ENCODE results near the gene ALAS2.
"Not testable (repeated sequence)": the region's sequence is repeated elsewhere in the genome, so short reads cannot be mapped to it uniquely, and the experiment has no call there.

The ALAS2 gene

GRCh38 chrX:55030271-55031205, at the start of gene ALAS2:
ALAS2 (minus strand) TSS chrX:55030977; CDS start chrX:55026000, 4,977 bp downstream.
- DNase-seq (ENCODE audit: low spot score): no peak

GRCh38 chrX:55074851-55075467, 44.2 kb upstream of the ALAS2 start, which contains the start of gene PAGE2B:
PAGE2B (plus strand) TSS chrX:55075030; CDS start chrX:55076042, 1,012 bp downstream.
- no peak for DNase-seq (ENCODE audit: low spot score)

- no peak for DNase-seq (ENCODE audit: low spot score)
These were observed 41.5 kb upstream of the ALAS2 start for GRCh38 chrX:55072286-55072685.

- DNase-seq (ENCODE audit: low spot score): not testable (repeated sequence)
These were observed 36.4 kb upstream of the ALAS2 start for GRCh38 chrX:55067180-55067579.

GRCh38 chrX:55057675-55058249, 27.0 kb upstream of the ALAS2 start:
- DNase-seq (ENCODE audit: low spot score): peak; percentile 62

- DNase-seq (ENCODE audit: low spot score): peak; percentile 72
These were observed 26.3 kb upstream of the ALAS2 start for GRCh38 chrX:55056820-55057674.

GRCh38 chrX:55050599-55050998, 19.8 kb upstream of the ALAS2 start:
- DNase-seq (ENCODE audit: low spot score): not testable (repeated sequence)

GRCh38 chrX:55041514-55041913, 10.7 kb upstream of the ALAS2 start:
- DNase-seq (ENCODE audit: low spot score): no peak

- no peak for DNase-seq (ENCODE audit: low spot score)
These were observed 8.7 kb upstream of the ALAS2 start for GRCh38 chrX:55039471-55039870.

- DNase-seq (ENCODE audit: low spot score): no peak
These were observed 2.7 kb upstream of the ALAS2 start for GRCh38 chrX:55033429-55033828.

- DNase-seq (ENCODE audit: low spot score): no peak
These were observed 1.5 kb downstream of the ALAS2 start for GRCh38 chrX:55029291-55029690.

GRCh38 chrX:55028611-55029010, 2.2 kb downstream of the ALAS2 start:
- DNase-seq (ENCODE audit: low spot score): no peak

GRCh38 chrX:55028040-55028439, 2.7 kb downstream of the ALAS2 start:
- DNase-seq (ENCODE audit: low spot score): no peak

- DNase-seq (ENCODE audit: low spot score): no peak
These were observed 3.9 kb downstream of the ALAS2 start for GRCh38 chrX:55026840-55027239.

GRCh38 chrX:55026143-55026542, 4.6 kb downstream of the ALAS2 start:
- no peak for DNase-seq (ENCODE audit: low spot score)

GRCh38 chrX:55014897-55015299, 15.9 kb downstream of the ALAS2 start:
- no peak for DNase-seq (ENCODE audit: low spot score)

GRCh38 chrX:55011294-55011693, 19.5 kb downstream of the ALAS2 start:
- DNase-seq (ENCODE audit: low spot score): no peak

- DNase-seq (ENCODE audit: low spot score): no peak
These were observed 22.0 kb downstream of the ALAS2 start for GRCh38 chrX:55008571-55009358.

GRCh38 chrX:55007656-55008055, 23.1 kb downstream of the ALAS2 start:
- no peak for DNase-seq (ENCODE audit: low spot score)

GRCh38 chrX:55006827-55007621, 23.8 kb downstream of the ALAS2 start:
- no peak for DNase-seq (ENCODE audit: low spot score)
